IMR-90 (cell line): ENCODE measurements around the gene MXRA8. TPM values are rescaled to one million over a fixed set of nuclear protein-coding genes. Genes with fewer than 3 reads are reported as not detected.

Experiments used
- ATAC-seq: fragments of 200-7000 bp; cut with Tn5 transposase; 2 replicates; pipeline ENCODE4 v1.9.1; 2020; ENCODE audit warnings: low read depth, mild to moderate bottlenecking, moderate library complexity
- BruUV-seq: library from RNA; stranded (reverse); fragments of 400-500 nt; replicated peaks from 2 replicates; lab custom pipeline; 2021; lab: Mats Ljungman, UMichigan
- CTCF ChIA-PET: fragments of 300-600 bp; formaldehyde crosslinking; extraction: SDS; loops from one replicate; lab custom pipeline; 2021; ENCODE audit warnings: antibody characterized with exemption; lab: Yijun Ruan, JAX
- POLR2A ChIA-PET: fragments of 300-600 bp; sonication (Branson Sonifier 250); formaldehyde crosslinking; loops from one replicate; lab custom pipeline; 2022; ENCODE audit warnings: antibody characterized with exemption; ENCODE audit not compliant: unreplicated experiment; lab: Charles Lee
- DNase-seq: peaks from one replicate; pipeline ENCODE4 v3.0.0; 2013
- H2AFZ ChIP-seq: replicated peaks from 2 replicates; pipeline ENCODE3; 2013; ENCODE audit warnings: low read length, mild to moderate bottlenecking; ENCODE audit not compliant: poor library complexity
- H2AK5ac ChIP-seq: 2 replicates; pipeline ENCODE4 v1.6.1; 2013; ENCODE audit warnings: low read depth, low read length, inconsistent platforms
- H2AK9ac ChIP-seq: replicated peaks from 2 replicates; pipeline ENCODE3; 2013; ENCODE audit warnings: mild to moderate bottlenecking, low read depth, low read length, moderate library complexity; ENCODE audit not compliant: poor library complexity
- H2BK120ac ChIP-seq: 2 replicates; pipeline ENCODE4 v1.6.1; 2013; ENCODE audit warnings: low read depth, low read length, inconsistent platforms
- H2BK15ac ChIP-seq: 3 replicates; pipeline ENCODE4 v1.6.1; 2013; ENCODE audit warnings: low read depth, low read length, inconsistent platforms
- H2BK20ac ChIP-seq: 2 replicates; pipeline ENCODE4 v1.6.1; 2013; ENCODE audit warnings: low read depth, mild to moderate bottlenecking, inconsistent platforms, low read length, moderate library complexity
- H2BK5ac ChIP-seq: 2 replicates; pipeline ENCODE4 v1.6.1; 2013; ENCODE audit warnings: mild to moderate bottlenecking, low read depth, low read length, inconsistent platforms; ENCODE audit not compliant: poor library complexity, severe bottlenecking
- H3K14ac ChIP-seq: replicated peaks from 2 replicates; pipeline ENCODE4 v1.6.1; 2013; ENCODE audit warnings: low read depth, low read length, inconsistent platforms
- H3K18ac ChIP-seq: 2 replicates; pipeline ENCODE4 v1.6.1; 2013; ENCODE audit warnings: low read depth, low read length, control low read depth
- H3K23ac ChIP-seq: 2 replicates; pipeline ENCODE4 v1.6.1; 2013; ENCODE audit warnings: low read depth, low read length, inconsistent platforms
- H3K27ac ChIP-seq: 2 replicates; pipeline ENCODE4 v1.5.1; 2013; ENCODE audit warnings: mild to moderate bottlenecking, control low read depth, low read length; ENCODE audit not compliant: insufficient read depth
- H3K27me3 ChIP-seq: 2 replicates; pipeline ENCODE4 v1.6.1; 2013; ENCODE audit warnings: low read length; ENCODE audit not compliant: control insufficient read depth, insufficient read depth
- H3K36me3 ChIP-seq: 2 replicates; pipeline ENCODE4 v1.6.1; 2013; ENCODE audit warnings: low read length, mixed read lengths; ENCODE audit not compliant: control insufficient read depth, insufficient read depth
- H3K4ac ChIP-seq: 2 replicates; pipeline ENCODE4 v1.6.1; 2013; ENCODE audit warnings: low read depth, low read length, inconsistent platforms
- H3K4me1 ChIP-seq: 2 replicates; pipeline ENCODE4 v1.6.1; 2013; ENCODE audit warnings: low read length, mixed read lengths; ENCODE audit not compliant: control insufficient read depth, insufficient read depth
- H3K4me2 ChIP-seq: 2 replicates; pipeline ENCODE4 v1.6.1; 2013; ENCODE audit warnings: low read depth, mild to moderate bottlenecking, control low read depth, low read length, moderate library complexity
- H3K4me3 ChIP-seq: 2 replicates; pipeline ENCODE4 v1.5.1; 2013; ENCODE audit warnings: low read depth, mild to moderate bottlenecking, control low read depth, low read length, moderate library complexity; ENCODE audit not compliant: insufficient read depth
- H3K56ac ChIP-seq: 2 replicates; pipeline ENCODE4 v1.6.1; 2013; ENCODE audit warnings: low read length, inconsistent platforms; ENCODE audit not compliant: insufficient read depth; ENCODE audit errors: extremely low read depth
- H3K79me1 ChIP-seq, 2 experiments: 2 replicates each; pipeline ENCODE4 v1.6.1; 2013; ENCODE audit warnings: low read length in 2 of 2, inconsistent platforms in 1 of 2, low read depth in 1 of 2
- H3K9ac ChIP-seq: 2 replicates; pipeline ENCODE4 v1.6.1; 2013; ENCODE audit warnings: low read depth, low read length, control low read depth
- H3K9me1 ChIP-seq: 2 replicates; pipeline ENCODE4 v1.6.1; 2013; ENCODE audit warnings: low read length, inconsistent platforms; ENCODE audit not compliant: insufficient read depth
- H3K9me3 ChIP-seq: 2 replicates; pipeline ENCODE4 v1.6.1; 2013; ENCODE audit warnings: low read length; ENCODE audit not compliant: control insufficient read depth, insufficient read depth
- H4K20me1 ChIP-seq: 2 replicates; pipeline ENCODE4 v1.6.1; 2013; ENCODE audit warnings: low read length, inconsistent platforms; ENCODE audit not compliant: insufficient read depth
- H4K5ac ChIP-seq: 2 replicates; pipeline ENCODE4 v1.6.1; 2013; ENCODE audit warnings: mild to moderate bottlenecking, low read depth, low read length, control low read depth
- H4K8ac ChIP-seq, 2 experiments: 2 replicates each; pipeline ENCODE4 v1.6.1; 2013; ENCODE audit warnings: low read depth in 2 of 2, low read length in 2 of 2, control low read depth in 1 of 2, inconsistent platforms in 1 of 2
- H4K91ac ChIP-seq: 2 replicates; pipeline ENCODE4 v1.6.1; 2013; ENCODE audit warnings: low read depth, low read length, inconsistent platforms; ENCODE audit not compliant: insufficient read depth
- BHLHE40 ChIP-seq: fragments of 150-350 bp; IDR thresholded peaks from 2 replicates; pipeline ENCODE4 v1.6.1; 2016; ENCODE audit warnings: mild to moderate bottlenecking, low read depth, low read length
- FOS ChIP-seq: fragments of 150-350 bp; IDR thresholded peaks from 2 replicates; pipeline ENCODE4 v1.6.1; 2016; ENCODE audit warnings: low read depth, low read length
- MAFK ChIP-seq: IDR thresholded peaks from 2 replicates; pipeline ENCODE4 v1.6.1; 2012; ENCODE audit warnings: low read depth, low read length, improper control_type of control experiment
- MAZ ChIP-seq: IDR thresholded peaks from 2 replicates; pipeline ENCODE4 v1.6.1; 2012; ENCODE audit warnings: low read depth, mild to moderate bottlenecking, low read length, improper control_type of control experiment, moderate library complexity, borderline replicate concordance
- MXI1 ChIP-seq: IDR thresholded peaks from 2 replicates; pipeline ENCODE4 v1.6.1; 2012; ENCODE audit warnings: low read depth, mild to moderate bottlenecking, low read length, moderate library complexity, borderline replicate concordance
- NFE2L2 ChIP-seq: fragments of 150-350 bp; IDR thresholded peaks from 2 replicates; pipeline ENCODE4 v1.6.1; 2016; ENCODE audit warnings: low read depth, mild to moderate bottlenecking, low read length
- POLR2A ChIP-seq: IDR thresholded peaks from 2 replicates; pipeline ENCODE4 v1.6.1; 2012; ENCODE audit warnings: mild to moderate bottlenecking, low read depth, low read length
- RAD21 ChIP-seq: IDR thresholded peaks from 2 replicates; pipeline ENCODE4 v1.6.1; 2012; ENCODE audit warnings: low read length, improper control_type of control experiment
- RFX5 ChIP-seq: IDR thresholded peaks from 2 replicates; pipeline ENCODE4 v1.8.0; 2012; ENCODE audit warnings: low read depth, mild to moderate bottlenecking, low read length, moderate library complexity
- SMC3 ChIP-seq: fragments of 150-350 bp; IDR thresholded peaks from 2 replicates; pipeline ENCODE4 v1.6.1; 2016; ENCODE audit warnings: low read depth, mild to moderate bottlenecking, antibody characterized with exemption, low read length, moderate library complexity
- WGBS, 2 experiments: methylation state at CpG; one replicate each; pipeline versions ENCODE4 v1.1.5 to v1.1.7; 2013; ENCODE audit warnings: missing lambda C conversion rate in 2 of 2; ENCODE audit not compliant: insufficient read length in 1 of 2; ENCODE audit errors: extremely low coverage in 2 of 2; 5-methylcytosine and 5-hydroxymethylcytosine counted together
- dilution Hi-C: fragments of 300-500 bp; cut with HindIII; formaldehyde crosslinking; loops from one replicate; pipeline ENCODE4 v1.14.3; 2018; ENCODE audit warnings: low sequenced_read_pairs; ENCODE audit not compliant: unreplicated experiment
- in situ Hi-C: fragments of 300-500 bp; cut with MboI; formaldehyde crosslinking; loops from 3 replicates; pipeline ENCODE4 v1.14.3; 2019; ENCODE audit warnings: low sequenced_read_pairs, inconsistent platforms, mixed read lengths
- intact Hi-C: fragments of 100-400 bp; cut with micrococcal nuclease; formaldehyde crosslinking; loops from 2 replicates; pipeline ENCODE4 v1.10.0; 2022
- polyA plus RNA-seq, 3 experiments: library from polyadenylated mRNA; depleted of rRNA; stranded (reverse); fragments of >200 nt; gene quantifications; 2 replicates each; pipeline ENCODE4 v1.2.3, GENCODE V29; 2012; ENCODE audit warnings: low replicate concordance in 1 of 3
- total RNA-seq: library from RNA; depleted of rRNA; stranded (reverse); fragments of >200 nt; gene quantifications from 2 replicates; pipeline ENCODE4 v1.2.3, GENCODE V29; 2012
- TF ChIP-seq, protein P1 (sequence below): fragments of 150-350 bp; IDR thresholded peaks from 2 replicates; pipeline ENCODE4 v1.6.1; 2017; ENCODE audit warnings: mild to moderate bottlenecking, antibody characterized with exemption, low read length, low read depth
- TF ChIP-seq, protein P2 (sequence below): fragments of 150-350 bp; IDR thresholded peaks from 2 replicates; pipeline ENCODE4 v1.6.1; 2016; ENCODE audit warnings: low read depth, mild to moderate bottlenecking, low read length, moderate library complexity, borderline replicate concordance

Gene MXRA8
- total and polyA plus RNA-seq, 2 of the 4 experiments (the other 2 are of a cell fraction), result 92.5 to 469 TPM

DNA sequence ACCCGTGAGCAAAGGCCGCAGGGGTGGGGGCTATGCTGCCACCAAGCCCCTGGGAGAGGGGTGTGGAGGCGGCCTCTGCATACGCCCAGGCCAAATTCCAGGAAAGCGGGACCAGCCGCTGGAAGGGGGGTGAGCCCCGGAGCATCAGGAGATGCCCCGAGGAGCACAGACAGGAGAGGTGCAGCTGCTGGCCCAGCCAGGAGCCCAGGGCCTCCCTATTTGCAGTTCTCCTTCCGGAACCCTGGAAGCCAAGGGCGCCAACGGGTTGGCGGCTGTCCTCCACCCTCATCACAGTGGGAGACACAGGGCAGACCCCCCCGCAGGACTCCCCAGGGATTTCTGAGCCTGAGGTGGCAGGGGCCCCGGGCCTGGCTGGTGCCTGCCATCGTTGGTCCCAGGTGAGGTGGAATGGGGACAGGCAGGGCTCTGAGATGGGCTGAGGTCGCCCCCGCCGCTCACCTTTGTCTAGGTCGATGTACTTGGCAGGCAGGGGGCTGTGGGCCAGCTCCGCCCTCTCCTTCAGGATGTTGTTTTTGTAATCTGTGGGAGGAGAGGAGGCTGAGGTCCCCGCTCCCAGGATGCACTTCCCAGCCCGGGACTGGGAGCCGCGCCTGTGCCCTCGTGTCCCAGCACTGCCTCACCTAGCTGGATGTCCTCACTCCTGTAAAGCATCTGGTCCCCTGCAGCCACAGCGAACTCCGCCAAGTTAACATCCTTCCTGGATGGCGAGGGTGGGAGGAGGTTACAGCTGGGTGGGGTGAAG lies 4.8 kb downstream of the MXRA8 start (continued):
- no peak for TF ChIP-seq FOS

GRCh38 chr1:1352786-1353388 lies 5.5 kb downstream of the MXRA8 start:
- H4K91ac ChIP-seq, result no peak overlapping the region
- peaks cover 60% of the 10 kb centered on the region for H4K20me1 ChIP-seq
- CTCF ChIA-PET, result no interaction called here
- dilution Hi-C loops (no loop called here), in situ Hi-C loops (no loop called here), intact Hi-C loops (no loop called here)
- H3K23ac ChIP-seq, result peak overlapping the region; percentile 56; the same call in 1 of the 2 replicates
- peaks cover 39% of the 10 kb centered on the region for H3K36me3 ChIP-seq
- H3K56ac ChIP-seq, result no peak overlapping the region
- DNase-seq (no peak), ATAC-seq (no peak)
- no peak overlapping the region for H3K4me2 ChIP-seq
- no peaks in the 10 kb centered on the region for H3K9me3 ChIP-seq
- H2BK120ac ChIP-seq, result no peak overlapping the region
- H3K14ac ChIP-seq, result no peak overlapping the region
- no peak overlapping the region for H2AK9ac ChIP-seq
- H4K5ac ChIP-seq, result 0 out of 2 replicates have a peak overlapping the region, but pooled peaks have one; percentile 20
- peak overlapping the region; percentile 8 for H2AFZ ChIP-seq
- 0 out of 2 replicates have a peak overlapping the region, but pooled peaks have one; percentile 7 for H2AK5ac ChIP-seq
- H3K4ac ChIP-seq, result no peak overlapping the region
- H3K4me1 ChIP-seq, result peaks cover 21% of the 10 kb centered on the region
- no peak overlapping the region for H2BK15ac ChIP-seq
- no peak overlapping the region for H2BK5ac ChIP-seq
- no peak overlapping the region for H4K8ac ChIP-seq
- no CpG with 5 or more reads among the region's 5 CpGs for WGBS, 2 experiments
- H2BK20ac ChIP-seq, result no peak overlapping the region
- H3K9me1 ChIP-seq, result no peaks in the 10 kb centered on the region
- TSS peak; percentile 82 for BruUV-seq
- no peaks in the 10 kb centered on the region for H3K27me3 ChIP-seq
- peak overlapping the region; percentile 0; the same call in 1 of the 2 replicates for H3K27ac ChIP-seq
- POLR2A ChIA-PET, result no interaction called here
- H3K4me3 ChIP-seq, result no peak overlapping the region
- peaks cover 8 to 29% of the 10 kb centered on the region in 2 experiments; a peak in 3 of 4 replicates for H3K79me1 ChIP-seq
- H3K9ac ChIP-seq, result no peak overlapping the region
- H3K18ac ChIP-seq, result no peak overlapping the region
- no peak for TF ChIP-seq MAFK
- TF ChIP-seq, protein P1, sequence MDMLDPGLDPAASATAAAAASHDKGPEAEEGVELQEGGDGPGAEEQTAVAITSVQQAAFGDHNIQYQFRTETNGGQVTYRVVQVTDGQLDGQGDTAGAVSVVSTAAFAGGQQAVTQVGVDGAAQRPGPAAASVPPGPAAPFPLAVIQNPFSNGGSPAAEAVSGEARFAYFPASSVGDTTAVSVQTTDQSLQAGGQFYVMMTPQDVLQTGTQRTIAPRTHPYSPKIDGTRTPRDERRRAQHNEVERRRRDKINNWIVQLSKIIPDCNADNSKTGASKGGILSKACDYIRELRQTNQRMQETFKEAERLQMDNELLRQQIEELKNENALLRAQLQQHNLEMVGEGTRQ, result no peak
- no peak for TF ChIP-seq FOS
- no peak for TF ChIP-seq BHLHE40
- TF ChIP-seq POLR2A, result no peak
- TF ChIP-seq MAZ, result no peak
- TF ChIP-seq, protein P2, sequence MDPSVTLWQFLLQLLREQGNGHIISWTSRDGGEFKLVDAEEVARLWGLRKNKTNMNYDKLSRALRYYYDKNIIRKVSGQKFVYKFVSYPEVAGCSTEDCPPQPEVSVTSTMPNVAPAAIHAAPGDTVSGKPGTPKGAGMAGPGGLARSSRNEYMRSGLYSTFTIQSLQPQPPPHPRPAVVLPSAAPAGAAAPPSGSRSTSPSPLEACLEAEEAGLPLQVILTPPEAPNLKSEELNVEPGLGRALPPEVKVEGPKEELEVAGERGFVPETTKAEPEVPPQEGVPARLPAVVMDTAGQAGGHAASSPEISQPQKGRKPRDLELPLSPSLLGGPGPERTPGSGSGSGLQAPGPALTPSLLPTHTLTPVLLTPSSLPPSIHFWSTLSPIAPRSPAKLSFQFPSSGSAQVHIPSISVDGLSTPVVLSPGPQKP, result no peak
- TF ChIP-seq MXI1, result no peak
- no peak for TF ChIP-seq RFX5
- no peak for TF ChIP-seq NFE2L2
- no peak for TF ChIP-seq RAD21
- TF ChIP-seq SMC3, result no peak
